CD4-positive, CD25-positive, alpha-beta regulatory T cell (primary cell): ENCODE data around the gene SPAG4. TPM values are rescaled to one million over a fixed set of nuclear protein-coding genes. Genes with fewer than 3 reads are reported as not detected.

Experiments used
- ATAC-seq, 2 donors: fragments of 150-1000 bp; cut with Tn5 transposase; one replicate each; pipeline ENCODE4 v1.10.0; 2021; ENCODE audit warnings: low read depth in 2 of 2, moderate number of reproducible peaks in 2 of 2, moderate library complexity in 1 of 2
- DNase-seq, 3 donors: peaks; one replicate each; pipeline versions ENCODE4 v3.0.0 to v3.0.0-alpha.2; 2012 to 2022; ENCODE audit warnings: mixed read lengths in 1 of 3
- H3K27ac ChIP-seq: one replicate; pipeline ENCODE4 v1.7.0; 2013; ENCODE audit warnings: mild to moderate bottlenecking, low read length; ENCODE audit not compliant: insufficient read depth, poor library complexity, severe bottlenecking
- H3K27me3 ChIP-seq: one replicate; pipeline ENCODE4 v1.7.0; 2013; ENCODE audit warnings: low read length; ENCODE audit not compliant: control insufficient read depth, insufficient read depth
- H3K36me3 ChIP-seq: one replicate; pipeline ENCODE4 v1.7.0; 2013; ENCODE audit warnings: mild to moderate bottlenecking, low read length, moderate library complexity; ENCODE audit not compliant: control insufficient read depth, insufficient read depth
- H3K4me1 ChIP-seq: 2 replicates; pipeline ENCODE4 v1.7.0; 2013; ENCODE audit warnings: mild to moderate bottlenecking, low read length; ENCODE audit not compliant: insufficient read depth, control insufficient read depth, poor library complexity, severe bottlenecking
- H3K4me3 ChIP-seq: one replicate; pipeline ENCODE4 v1.7.0; 2013; ENCODE audit warnings: low read depth, mild to moderate bottlenecking, low read length, moderate library complexity
- H3K9me3 ChIP-seq, 2 experiments: 1 replicate in 1 of 2; 2 replicates in 1 of 2; pipeline ENCODE4 v1.7.0; 2013; ENCODE audit warnings: low read length in 2 of 2, mild to moderate bottlenecking in 1 of 2, moderate library complexity in 1 of 2; ENCODE audit not compliant: control insufficient read depth in 2 of 2
- H3K27ac Mint-ChIP-seq, 3 donors: one replicate each; pipeline ENCODE4 v1.8.0; 2020 to 2022; ENCODE audit warnings: mild to moderate bottlenecking in 3 of 3, mixed read lengths in 3 of 3, moderate library complexity in 2 of 3
- H3K27me3 Mint-ChIP-seq: one replicate; pipeline ENCODE4 v1.8.0; 2022; ENCODE audit warnings: mild to moderate bottlenecking, mixed read lengths
- H3K36me3 Mint-ChIP-seq: one replicate; pipeline ENCODE4 v1.8.0; 2020; ENCODE audit warnings: mixed read lengths
- H3K4me1 Mint-ChIP-seq, 4 donors: one replicate each; pipeline ENCODE4 v1.8.0; 2020 to 2022; ENCODE audit warnings: mixed read lengths in 4 of 4, mild to moderate bottlenecking in 1 of 4
- H3K4me3 Mint-ChIP-seq, 4 donors: one replicate each; pipeline ENCODE4 v1.8.0; 2020 to 2022; ENCODE audit warnings: mild to moderate bottlenecking in 4 of 4, mixed read lengths in 4 of 4, moderate library complexity in 3 of 4
- H3K9me3 Mint-ChIP-seq, 7 donors: one replicate each; pipeline ENCODE4 v1.8.0; 2020 to 2022; ENCODE audit warnings: mixed read lengths in 7 of 7, mild to moderate bottlenecking in 3 of 7, moderate library complexity in 2 of 7
- polyA plus RNA-seq, 4 donors: library from polyadenylated mRNA; unstranded; fragments of 300-500 nt; fragmentation: Illumina TruSeq; gene quantifications; one replicate each; pipeline ENCODE4 v1.2.3, GENCODE V29; 2021
- total RNA-seq: library from RNA; stranded (reverse); gene quantifications from one replicate; pipeline ENCODE4 v1.2.3, GENCODE V29; 2022

Gene SPAG4
- total and polyA plus RNA-seq, 5 donors from 2014 or later: 0.11 to 21.8 (median 0.47) TPM

GRCh38 chr20:35663516-35664465 is 48.2 kb downstream of the SPAG4 start:
- peaks cover 64% of the 10 kb centered on the region for H3K4me1 ChIP-seq

GRCh38 chr20:35664466-35665206 is 49.0 kb downstream of the SPAG4 start, which contains the start of the genes CPNE1 and RBM12:
Gene CPNE1, minus strand, starts transcription at chr20:35664900. Its CDS starts 31,977 bp downstream, at chr20:35632923.
Gene RBM12, minus strand, starts transcription at chr20:35664900. Its CDS starts 9,578 bp downstream, at chr20:35655322.
- H3K4me1 ChIP-seq: peaks cover 55% of the 10 kb centered on the region
- Mint-ChIP-seq H3K36me3 (peaks cover 19% of the 10 kb centered on the region), H3K4me3 (peak within 1 kb of the TSS; percentile 95 to 97 (median 96)), H3K27ac (peak within 1 kb of the TSS; percentile 98 to 100 (median 99)), H3K4me1 (peaks cover 29 to 49% (median 43%) of the 10 kb centered on the region in 4 donors), H3K27me3 (no peaks in the 10 kb centered on the region), H3K9me3 (no peaks in the 10 kb centered on the region)
- H3K4me3 ChIP-seq: peak within 1 kb of the TSS; percentile 92
- H3K9me3 ChIP-seq: no peaks in the 10 kb centered on the region
- peaks cover 14% of the 10 kb centered on the region for H3K36me3 ChIP-seq
- DNase-seq (peak; percentile 90 to 96 (median 95)), ATAC-seq (peak; percentile 79 to 81)
- peak within 1 kb of the TSS; percentile 100 for H3K27ac ChIP-seq
- H3K27me3 ChIP-seq: no peaks in the 10 kb centered on the region

More at GRCh38 chr20:35663516-35664465, 48.2 kb downstream of the SPAG4 start:
- DNase-seq (peak; percentile 60 to 86 (median 78)), ATAC-seq (peak; percentile 60 to 63)
- H3K9me3 Mint-ChIP-seq: no peaks in the 10 kb centered on the region
- peak overlapping the region; percentile 100 for H3K27ac ChIP-seq
- H3K4me3 Mint-ChIP-seq: peak overlapping the region; percentile 95 to 97 (median 96)
- peaks cover 6% of the 10 kb centered on the region for H3K36me3 ChIP-seq
- peak overlapping the region; percentile 90 for H3K4me3 ChIP-seq
- peaks cover 34 to 56% (median 49%) of the 10 kb centered on the region in 4 donors for H3K4me1 Mint-ChIP-seq
- peak overlapping the region; percentile 98 to 100 (median 99) for H3K27ac Mint-ChIP-seq
- peaks cover 15% of the 10 kb centered on the region for H3K36me3 Mint-ChIP-seq
- no peaks in the 10 kb centered on the region for H3K27me3 Mint-ChIP-seq
- no peaks in the 10 kb centered on the region for H3K27me3 ChIP-seq
- H3K9me3 ChIP-seq: no peaks in the 10 kb centered on the region

- H3K4me1 Mint-ChIP-seq: peaks cover 25 to 36% (median 31%) of the 10 kb centered on the region in 4 donors
- no peaks in the 10 kb centered on the region for H3K9me3 ChIP-seq
- H3K4me1 ChIP-seq: peaks cover 43% of the 10 kb centered on the region
- H3K36me3 ChIP-seq: peaks cover 27% of the 10 kb centered on the region
- ATAC-seq: no peak
- H3K27me3 Mint-ChIP-seq: no peaks in the 10 kb centered on the region
- peaks cover 25% of the 10 kb centered on the region for H3K36me3 Mint-ChIP-seq
- peak overlapping the region in 2 of 4 donors; percentile 48 to 61 for H3K4me3 Mint-ChIP-seq
- DNase-seq: no peak
- H3K27ac ChIP-seq: no peak overlapping the region
- peak overlapping the region in 1 of 3 donors; percentile 98 for H3K27ac Mint-ChIP-seq
- no peaks in the 10 kb centered on the region for H3K27me3 ChIP-seq
- H3K4me3 ChIP-seq: no peak overlapping the region
- H3K9me3 Mint-ChIP-seq: no peaks in the 10 kb centered on the region
These were observed 50.3 kb downstream of the SPAG4 start for GRCh38 chr20:35665949-35666288.

GRCh38 chr20:35669221-35669620 is 53.6 kb downstream of the SPAG4 start:
- Mint-ChIP-seq H3K27ac (no peak overlapping the region), H3K9me3 (no peaks in the 10 kb centered on the region), H3K4me1 (peaks cover 3 to 10% (median 5%) of the 10 kb centered on the region in 4 donors), H3K27me3 (no peaks in the 10 kb centered on the region), H3K4me3 (no peak overlapping the region), H3K36me3 (peaks cover 47% of the 10 kb centered on the region)
- H3K36me3 ChIP-seq: peaks cover 48% of the 10 kb centered on the region
- no peak for DNase-seq
- H3K4me1 ChIP-seq: peaks cover 10% of the 10 kb centered on the region
- H3K9me3 ChIP-seq: no peaks in the 10 kb centered on the region
- H3K27ac ChIP-seq: no peak overlapping the region
- no peaks in the 10 kb centered on the region for H3K27me3 ChIP-seq
- no peak for ATAC-seq
- no peak overlapping the region for H3K4me3 ChIP-seq

- Histone ChIP-seq H3K4me1 (peaks cover 5% of the 10 kb centered on the region), H3K4me3 (no peak overlapping the region), H3K9me3 (no peaks in the 10 kb centered on the region), H3K27ac (no peak overlapping the region), H3K36me3 (peaks cover 48% of the 10 kb centered on the region), H3K27me3 (no peaks in the 10 kb centered on the region)
- Mint-ChIP-seq H3K4me1 (peaks cover 3 to 10% (median 5%) of the 10 kb centered on the region in 4 donors), H3K4me3 (no peak overlapping the region), H3K27me3 (no peaks in the 10 kb centered on the region), H3K27ac (peak overlapping the region in 1 of 3 donors; percentile 43), H3K9me3 (no peaks in the 10 kb centered on the region), H3K36me3 (peaks cover 50% of the 10 kb centered on the region)
- ATAC-seq (no peak), DNase-seq (no peak)
These were observed 54.1 kb downstream of the SPAG4 start for GRCh38 chr20:35669681-35670080.

Other genes starting within 250 kb of the SPAG4 start
- gene UQCC1, start 203.9 kb upstream of the SPAG4 start, total RNA-seq: 28.3 TPM
- gene UQCC1, start 203.9 kb upstream of the SPAG4 start, polyA plus RNA-seq: 10 to 100 TPM; 11.7 to 22.0 (median 18.0) TPM
- not detected for gene GDF5, start 177.6 kb upstream of the SPAG4 start, total RNA-seq
- not detected for gene GDF5, start 177.6 kb upstream of the SPAG4 start, polyA plus RNA-seq
- 64.1 TPM for gene CEP250, start 160.2 kb upstream of the SPAG4 start, total RNA-seq
- 1 to 10 TPM; 4.7 to 5.3 (median 4.9) TPM for gene CEP250, start 160.2 kb upstream of the SPAG4 start, polyA plus RNA-seq
- not detected for gene C20orf173, start 86.2 kb upstream of the SPAG4 start, total RNA-seq
- not detected for gene C20orf173, start 86.2 kb upstream of the SPAG4 start, polyA plus RNA-seq
- 132 TPM for gene ERGIC3, start 73.8 kb upstream of the SPAG4 start, total RNA-seq
- gene ERGIC3, start 73.8 kb upstream of the SPAG4 start, polyA plus RNA-seq: 100 to 1,000 TPM; 121 to 138 (median 131) TPM
- 246 TPM for gene CPNE1, start 49.1 kb downstream of the SPAG4 start, total RNA-seq
- 100 to 1,000 TPM; 175 to 398 (median 338) TPM for gene CPNE1, start 49.1 kb downstream of the SPAG4 start, polyA plus RNA-seq
- 128 TPM for gene RBM12, start 49.1 kb downstream of the SPAG4 start, total RNA-seq
- gene RBM12, start 49.1 kb downstream of the SPAG4 start, polyA plus RNA-seq: 10 to 100 TPM; 46.6 to 58.0 (median 53.3) TPM
- 21.2 TPM for gene NFS1, start 83.5 kb downstream of the SPAG4 start, total RNA-seq
- gene NFS1, start 83.5 kb downstream of the SPAG4 start, polyA plus RNA-seq: 10 to 100 TPM; 22.3 to 32.6 (median 25.4) TPM
- 48.8 TPM for gene ROMO1, start 83.6 kb downstream of the SPAG4 start, total RNA-seq
- gene ROMO1, start 83.6 kb downstream of the SPAG4 start, polyA plus RNA-seq: 100 to 1,000 TPM; 295 to 378 (median 363) TPM
- gene RBM39, start 126.4 kb downstream of the SPAG4 start, total RNA-seq: 1,180 TPM
- 100 to 1,000 TPM; 112 to 144 (median 117) TPM for gene RBM39, start 126.4 kb downstream of the SPAG4 start, polyA plus RNA-seq
- 159 TPM for gene PHF20, start 156.2 kb downstream of the SPAG4 start, total RNA-seq
- gene PHF20, start 156.2 kb downstream of the SPAG4 start, polyA plus RNA-seq: 100 to 1,000 TPM in 2 of 4 donors, 10 to 100 TPM in 2; 87.3 to 126 (median 100) TPM